WTC11 (cell line): ENCODE results near the gene PTPRG.

ENCODE experiments used
- CTCF ChIP-seq: fragments of 200-600 bp; IDR thresholded peaks from 2 replicates; pipeline ENCODE4 v1.8.0; 2022; ENCODE audit warnings: antibody characterized with exemption
- JUN ChIP-seq: sonication (generic); formaldehyde crosslinking; IDR thresholded peaks from 2 replicates; pipeline ENCODE4 v1.8.0; 2023; ENCODE audit warnings: mild to moderate bottlenecking, missing genetic modification reagents
- MAX ChIP-seq: sonication (generic); formaldehyde crosslinking; IDR thresholded peaks from 2 replicates; pipeline ENCODE4 v1.8.0; 2022; ENCODE audit warnings: mild to moderate bottlenecking, missing genetic modification reagents
- SMAD4 ChIP-seq: sonication (generic); formaldehyde crosslinking; IDR thresholded peaks from 2 replicates; pipeline ENCODE4 v1.8.0; 2022; ENCODE audit warnings: mild to moderate bottlenecking, missing genetic modification reagents
- SP1 ChIP-seq: sonication (generic); formaldehyde crosslinking; conservative IDR thresholded peaks from 2 replicates; pipeline ENCODE4 v1.8.1; 2022; ENCODE audit warnings: missing genetic modification reagents
- TEAD4 ChIP-seq: sonication (generic); formaldehyde crosslinking; IDR thresholded peaks from 2 replicates; pipeline ENCODE4 v1.8.0; 2022; ENCODE audit warnings: mild to moderate bottlenecking, missing genetic modification reagents
- ZBTB21 ChIP-seq: sonication (generic); formaldehyde crosslinking; IDR thresholded peaks from 2 replicates; pipeline ENCODE4 v1.8.1; 2023; ENCODE audit warnings: mild to moderate bottlenecking, missing genetic modification reagents, borderline replicate concordance
- ZNF232 ChIP-seq: sonication (generic); formaldehyde crosslinking; IDR thresholded peaks from 2 replicates; pipeline ENCODE4 v1.8.0; 2022; ENCODE audit warnings: mild to moderate bottlenecking, missing genetic modification reagents
- ZNF532 ChIP-seq: fragments of 250-450 bp; sonication (Bioruptor Pico); IDR thresholded peaks from 2 replicates; pipeline ENCODE4 v1.9.0; 2021; ENCODE audit warnings: mild to moderate bottlenecking, borderline replicate concordance
- TF ChIP-seq, protein P1 (sequence below): sonication (generic); formaldehyde crosslinking; IDR thresholded peaks from 2 replicates; pipeline ENCODE4 v1.8.1; 2022; ENCODE audit warnings: mild to moderate bottlenecking, moderate library complexity, missing genetic modification reagents
- TF ChIP-seq, protein P2 (sequence below): sonication (generic); formaldehyde crosslinking; IDR thresholded peaks from 2 replicates; pipeline ENCODE4 v1.8.1; 2023; ENCODE audit warnings: mild to moderate bottlenecking, missing genetic modification reagents, moderate library complexity

DNA sequence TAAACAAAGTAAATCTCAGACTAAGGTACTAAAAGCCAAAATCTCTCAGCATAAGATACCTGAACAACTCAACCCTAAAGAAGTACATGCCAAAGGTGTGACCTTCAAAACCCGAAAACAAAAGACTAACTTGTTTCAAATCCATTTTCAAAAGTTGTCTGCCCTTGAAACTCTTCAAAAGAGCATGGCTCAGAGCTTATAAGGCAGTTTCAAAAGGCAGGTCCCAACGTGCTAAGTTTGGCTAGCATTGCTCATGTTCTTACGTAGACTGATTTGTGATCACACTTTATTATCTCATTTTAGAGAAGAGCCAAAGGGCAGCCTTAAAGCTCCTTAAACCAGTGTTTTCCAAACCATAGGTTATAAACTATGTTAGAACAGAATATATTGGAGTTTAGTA is 699.8 kb downstream of the PTPRG start:
- TF ChIP-seq CTCF (no peak), JUN (CRISPR knock-in tag) (no peak), ZBTB21 (no peak), ZNF532 (CRISPR knock-in tag) (no peak), SP1 (CRISPR knock-in tag) (no peak), MAX (CRISPR knock-in tag) (no peak), SMAD4 (CRISPR knock-in tag) (no peak), ZNF232 (CRISPR knock-in tag) (no peak), TEAD4 (CRISPR knock-in tag) (no peak)
- TF ChIP-seq, protein P1, sequence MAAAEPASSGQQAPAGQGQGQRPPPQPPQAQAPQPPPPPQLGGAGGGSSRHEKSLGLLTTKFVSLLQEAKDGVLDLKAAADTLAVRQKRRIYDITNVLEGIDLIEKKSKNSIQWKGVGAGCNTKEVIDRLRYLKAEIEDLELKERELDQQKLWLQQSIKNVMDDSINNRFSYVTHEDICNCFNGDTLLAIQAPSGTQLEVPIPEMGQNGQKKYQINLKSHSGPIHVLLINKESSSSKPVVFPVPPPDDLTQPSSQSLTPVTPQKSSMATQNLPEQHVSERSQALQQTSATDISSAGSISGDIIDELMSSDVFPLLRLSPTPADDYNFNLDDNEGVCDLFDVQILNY (CRISPR knock-in tag), result no peak
- TF ChIP-seq, protein P2, sequence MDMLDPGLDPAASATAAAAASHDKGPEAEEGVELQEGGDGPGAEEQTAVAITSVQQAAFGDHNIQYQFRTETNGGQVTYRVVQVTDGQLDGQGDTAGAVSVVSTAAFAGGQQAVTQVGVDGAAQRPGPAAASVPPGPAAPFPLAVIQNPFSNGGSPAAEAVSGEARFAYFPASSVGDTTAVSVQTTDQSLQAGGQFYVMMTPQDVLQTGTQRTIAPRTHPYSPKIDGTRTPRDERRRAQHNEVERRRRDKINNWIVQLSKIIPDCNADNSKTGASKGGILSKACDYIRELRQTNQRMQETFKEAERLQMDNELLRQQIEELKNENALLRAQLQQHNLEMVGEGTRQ, result no peak
